ENCODE results near the gene SAP130. TPM values are rescaled to one million over a fixed set of nuclear protein-coding genes. Genes with fewer than 3 reads are reported as not detected.
A peak's percentile ranks its signal among the peaks of the same experiment; 100 is the strongest.

The SAP130 gene
- total RNA-seq, 1 donor from 2014 or later, result 3.4 TPM

DNA sequence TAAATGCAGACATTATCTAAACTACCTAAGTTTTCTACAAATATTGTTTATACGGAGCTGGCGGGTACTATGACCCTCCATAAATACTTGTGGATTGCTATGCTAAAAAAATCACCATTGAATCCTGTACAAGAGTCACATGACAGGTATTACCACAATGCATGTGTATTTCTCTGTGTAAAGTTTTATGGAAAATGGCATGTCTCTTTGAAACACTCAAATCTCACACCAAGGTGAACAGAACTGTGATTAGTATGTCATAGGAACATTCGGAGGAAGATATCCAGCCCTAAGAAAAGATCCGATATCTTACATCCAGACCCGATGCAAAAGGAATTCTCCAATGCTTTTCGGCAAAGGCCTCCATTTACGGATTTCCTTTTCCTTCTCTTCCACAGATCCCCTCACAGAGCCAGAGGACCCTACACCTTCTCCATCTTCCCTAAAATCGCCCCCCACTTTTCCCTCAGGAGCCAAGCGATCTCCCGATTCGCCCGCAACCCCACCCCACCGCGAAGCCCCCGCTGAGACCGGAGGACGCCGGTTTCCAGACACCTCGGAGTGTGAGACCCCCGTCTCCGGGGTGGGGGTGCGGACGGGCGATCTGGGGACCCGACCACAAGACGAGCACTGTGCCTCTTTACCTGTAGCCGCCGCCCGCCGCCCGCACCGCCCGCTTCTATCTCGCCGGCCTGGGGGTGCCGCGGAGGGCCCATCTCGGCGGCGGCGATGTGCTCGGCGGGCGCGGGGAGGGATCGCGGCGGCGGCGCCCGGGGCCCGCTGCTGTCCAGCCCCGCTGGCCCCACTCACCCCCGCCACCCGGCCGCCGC is 1.2 kb downstream of the SAP130 start:
- DNase-seq (ENCODE audit: low read depth in 2 of 2), result peak; percentile 9 to 34

DNA sequence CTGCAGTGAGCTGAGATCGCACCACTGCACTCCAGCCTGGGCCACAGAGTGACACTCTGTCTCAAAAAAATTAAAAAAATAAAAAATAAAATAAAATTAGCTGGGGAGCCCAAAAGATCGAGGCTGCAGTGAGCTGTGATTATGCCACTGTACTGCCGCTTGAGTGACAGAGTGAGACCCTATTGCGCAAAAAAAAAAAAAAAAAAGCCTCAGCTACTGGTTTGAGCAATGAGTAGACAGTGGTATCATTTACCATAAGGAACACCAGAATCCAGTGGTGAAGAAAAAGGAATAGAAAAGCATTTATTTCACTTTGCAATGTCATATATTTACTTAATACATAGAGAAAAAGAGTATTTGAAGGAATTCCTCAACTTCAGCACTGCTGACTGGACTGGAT is 3.0 kb downstream of the SAP130 start:
- no peak for DNase-seq (ENCODE audit: low read depth in 2 of 2)

DNA sequence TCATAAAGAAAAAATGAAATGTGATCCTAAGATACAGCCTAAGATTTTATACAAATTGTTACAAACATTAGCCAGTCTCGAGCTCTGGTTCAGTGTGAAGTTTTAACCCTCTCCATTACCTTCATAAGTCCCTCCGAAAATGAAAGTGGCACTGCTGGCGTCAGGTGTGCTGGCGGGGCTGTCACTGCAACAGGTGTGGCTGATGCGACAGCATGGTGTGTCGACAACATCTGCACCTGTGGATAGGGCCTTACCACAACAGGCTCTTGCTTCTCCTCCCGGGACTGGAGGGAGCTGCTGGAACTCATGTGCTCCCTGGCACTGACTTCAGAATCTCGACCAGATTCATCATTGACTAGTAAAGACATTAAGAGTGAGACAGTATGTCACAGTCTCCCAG is 10.3 kb downstream of the SAP130 start:
- no peak for DNase-seq (ENCODE audit: low read depth in 2 of 2)

DNA sequence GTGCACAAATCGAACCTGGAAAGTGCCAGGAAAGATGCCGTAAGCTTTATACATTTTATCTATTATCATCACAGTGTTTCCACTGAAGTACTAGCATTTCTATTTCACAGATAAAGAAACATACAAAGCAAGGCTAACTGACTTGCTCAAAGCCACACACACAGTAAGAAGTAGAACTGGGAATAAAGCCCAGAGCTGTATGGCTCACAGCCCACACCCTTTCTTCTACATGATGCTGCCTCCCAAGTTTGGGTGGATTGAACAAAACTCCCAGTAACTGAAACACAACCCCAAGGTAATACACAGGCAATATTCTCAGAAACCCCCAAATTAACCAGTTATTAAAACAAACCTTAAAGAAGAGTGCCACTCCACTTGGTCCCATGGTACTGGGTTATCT is 11.2 kb downstream of the SAP130 start:
- no peak for DNase-seq (ENCODE audit: low read depth in 2 of 2)

DNA sequence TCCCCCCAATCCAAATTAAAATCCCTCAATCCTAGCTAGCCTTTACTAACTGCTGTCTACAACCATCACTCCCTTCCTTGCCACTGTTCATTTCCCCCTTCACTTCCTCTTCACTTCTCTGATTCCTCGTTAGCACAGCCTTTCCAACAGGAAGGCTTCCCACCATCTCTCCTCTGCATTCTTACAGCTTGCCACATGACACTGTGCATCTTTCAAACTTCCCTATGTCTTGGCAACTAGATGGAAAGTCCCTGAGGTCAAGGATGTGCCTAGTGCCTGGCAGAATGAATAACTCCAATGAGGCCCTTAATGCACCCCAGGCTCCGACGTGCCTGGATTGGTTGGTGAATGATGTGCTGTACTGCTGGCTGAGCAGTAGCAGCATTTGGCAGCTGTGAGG is 15.2 kb downstream of the SAP130 start:
- no peak for DNase-seq (ENCODE audit: low read depth in 2 of 2)

DNA sequence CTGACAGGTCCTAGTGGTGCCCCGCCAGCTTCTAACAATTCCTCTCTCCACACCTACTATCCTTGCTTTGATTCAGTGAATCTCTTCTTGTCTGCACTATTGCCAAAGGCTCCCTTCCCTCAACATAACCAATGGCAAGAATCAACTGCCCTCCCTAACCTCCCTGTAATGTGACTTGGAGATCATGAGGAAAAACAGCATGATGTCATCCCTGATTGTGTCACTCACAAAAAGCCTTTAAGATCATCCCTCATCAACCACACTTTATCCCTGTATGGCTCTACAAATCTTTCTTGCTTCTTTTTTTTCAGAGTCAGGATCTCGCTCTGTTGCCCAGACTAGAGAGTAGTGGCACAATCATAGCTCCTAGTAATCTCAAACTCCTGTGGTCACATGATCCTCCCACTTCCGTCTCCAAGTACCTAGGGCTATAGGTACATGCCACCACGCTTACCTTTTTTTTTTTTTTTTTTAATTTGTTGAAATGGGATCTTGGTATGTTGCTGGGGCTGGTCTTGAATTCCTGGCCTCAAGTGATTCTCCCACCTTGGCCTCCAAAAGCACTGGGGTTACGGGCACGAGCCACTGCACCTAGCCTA is 19.7 kb downstream of the SAP130 start:
- no peak for DNase-seq (ENCODE audit: low read depth in 2 of 2)

DNA sequence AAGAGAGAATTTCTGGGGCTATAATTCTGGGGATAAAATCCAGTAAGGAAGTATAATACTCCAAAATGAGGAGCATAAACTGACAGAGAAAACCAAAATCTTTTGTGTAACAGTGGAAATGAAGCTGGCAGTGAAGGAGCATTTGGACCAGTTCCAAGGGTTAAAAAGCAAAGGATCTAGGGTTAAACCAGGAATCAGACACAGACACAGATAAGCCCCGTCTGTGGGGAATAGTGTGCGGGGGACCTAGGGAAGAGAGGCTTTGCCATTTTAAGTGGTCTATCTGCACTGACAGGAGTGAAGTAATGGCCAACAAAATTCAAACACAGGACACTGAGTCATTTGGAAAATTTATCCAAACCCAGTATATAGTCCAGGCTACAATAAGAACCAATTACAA is 23.4 kb downstream of the SAP130 start:
- peak in 1 of 2 donors; percentile 55 for DNase-seq (ENCODE audit: low read depth in 2 of 2)

DNA sequence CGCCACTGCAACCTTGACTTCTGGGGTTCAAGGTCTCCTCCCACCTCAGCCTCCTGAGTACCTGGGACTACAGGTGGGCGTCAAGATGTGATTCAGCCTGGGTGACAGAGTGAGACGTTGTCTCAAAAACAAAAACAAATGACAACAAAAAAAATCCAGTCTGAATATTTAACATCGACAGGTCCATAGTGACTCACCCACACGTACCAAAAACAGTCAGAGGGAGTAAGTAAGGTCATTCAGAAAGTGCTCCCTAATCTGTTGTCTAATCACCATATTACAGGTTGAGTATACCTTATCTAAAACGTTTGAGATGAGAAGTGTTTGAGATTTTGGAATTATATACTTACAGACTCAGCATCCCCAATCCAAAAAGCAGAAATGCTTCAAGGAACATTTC is 24.4 kb downstream of the SAP130 start:
- DNase-seq (ENCODE audit: low read depth in 2 of 2), result no peak

DNA sequence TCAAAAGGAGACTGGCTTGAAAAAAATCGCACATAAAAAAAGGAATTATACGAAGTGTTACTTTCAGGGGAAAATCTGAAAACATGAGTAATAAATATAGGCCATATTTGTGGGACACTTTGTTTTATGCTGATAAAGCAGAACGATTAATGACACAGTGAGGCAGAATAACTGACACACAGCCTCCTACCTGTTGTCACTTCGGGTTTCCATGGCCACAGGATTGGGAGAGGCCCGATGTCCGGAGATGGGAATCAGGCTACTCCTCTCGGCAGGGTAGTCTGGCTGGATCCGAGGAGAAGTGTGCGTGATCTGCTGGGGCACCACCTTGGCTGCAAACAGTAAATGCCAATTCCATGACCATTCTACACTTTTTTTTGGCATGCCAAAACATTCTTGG is 31.7 kb downstream of the SAP130 start:
- DNase-seq (ENCODE audit: low read depth in 2 of 2), result no peak

DNA sequence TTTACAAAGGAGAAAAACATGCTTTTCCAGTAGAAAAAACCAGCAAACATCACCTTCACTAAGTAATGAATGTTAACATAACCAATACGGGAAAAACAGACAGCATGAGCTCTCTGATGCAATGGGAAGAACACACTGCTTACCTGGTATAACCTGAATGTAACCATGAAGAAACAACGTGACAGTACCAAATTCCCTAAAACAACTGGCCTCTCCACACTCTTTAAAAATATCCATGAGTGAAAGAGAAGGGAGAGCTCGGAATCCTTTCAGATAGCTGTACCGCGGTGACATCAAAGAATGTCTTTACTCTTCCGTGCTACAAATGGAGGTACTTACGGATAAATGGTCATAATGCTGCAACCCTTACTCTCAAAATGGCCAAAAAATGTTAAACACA is 32.1 kb downstream of the SAP130 start:
- no peak for DNase-seq (ENCODE audit: low read depth in 2 of 2)

DNA sequence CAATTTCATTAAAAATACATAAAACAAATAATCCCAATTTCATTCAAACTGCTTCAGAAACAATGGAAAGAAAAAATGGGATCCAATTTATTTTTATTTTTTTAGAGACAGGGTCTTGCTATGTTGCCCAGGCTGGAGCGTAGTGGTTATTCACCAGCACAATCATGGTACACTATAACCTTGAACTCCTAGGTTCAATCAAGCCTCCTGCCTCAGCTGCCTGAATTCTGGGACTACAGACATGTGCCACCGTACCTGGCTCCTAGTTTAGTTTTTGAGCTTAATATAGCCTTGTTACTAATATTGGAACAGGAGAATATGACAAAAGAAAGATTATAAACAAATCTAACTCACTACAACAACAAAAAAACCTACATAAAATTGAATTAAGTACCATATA is 34.2 kb downstream of the SAP130 start:
- no peak for DNase-seq (ENCODE audit: low read depth in 2 of 2)

DNA sequence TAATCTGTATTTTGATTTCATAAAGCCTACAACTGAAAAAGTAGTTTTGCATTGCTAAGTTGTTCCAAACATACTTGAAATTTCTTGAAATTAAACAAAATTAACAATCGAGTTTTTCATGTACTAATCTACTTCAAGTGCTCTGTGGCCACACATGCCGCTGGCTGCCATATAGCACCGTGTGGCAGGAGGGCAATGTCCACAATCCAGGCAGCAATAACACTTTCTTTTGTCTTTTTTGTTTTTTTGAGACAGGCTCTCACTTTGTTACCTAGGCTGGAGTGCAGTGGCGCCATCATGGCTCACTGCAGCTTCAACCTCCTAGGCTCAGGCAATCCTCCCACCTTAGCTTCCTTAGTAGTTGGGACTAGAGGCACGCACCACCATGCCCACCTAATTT is 36.1 kb downstream of the SAP130 start:
- no peak for DNase-seq (ENCODE audit: low read depth in 2 of 2)

DNA sequence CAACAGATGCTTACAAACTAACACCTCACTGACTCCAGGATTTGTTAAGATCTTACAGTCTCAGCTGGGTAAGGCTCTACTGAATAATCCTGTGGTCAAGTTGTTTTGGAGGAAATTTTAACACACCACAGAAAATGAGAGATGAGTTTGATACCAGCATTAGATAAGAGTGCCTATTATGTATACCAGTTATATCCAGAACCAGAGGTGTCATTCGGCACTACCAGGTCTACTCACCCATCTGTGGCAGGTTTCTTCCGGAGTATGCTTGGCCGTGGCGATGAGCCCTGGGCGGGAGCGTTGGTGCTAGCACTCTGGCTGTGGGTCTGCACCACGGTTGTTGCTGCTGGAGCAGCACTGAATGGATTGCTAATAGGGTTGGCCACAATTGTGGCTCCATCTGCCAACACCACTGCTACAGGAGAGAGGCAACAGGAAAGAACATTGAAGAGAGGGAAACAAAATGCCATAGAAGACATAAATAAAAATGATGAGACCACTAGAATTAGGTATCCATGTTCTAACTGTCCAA is 41.2 kb downstream of the SAP130 start:
- no peak for DNase-seq (ENCODE audit: low read depth in 2 of 2)

DNA sequence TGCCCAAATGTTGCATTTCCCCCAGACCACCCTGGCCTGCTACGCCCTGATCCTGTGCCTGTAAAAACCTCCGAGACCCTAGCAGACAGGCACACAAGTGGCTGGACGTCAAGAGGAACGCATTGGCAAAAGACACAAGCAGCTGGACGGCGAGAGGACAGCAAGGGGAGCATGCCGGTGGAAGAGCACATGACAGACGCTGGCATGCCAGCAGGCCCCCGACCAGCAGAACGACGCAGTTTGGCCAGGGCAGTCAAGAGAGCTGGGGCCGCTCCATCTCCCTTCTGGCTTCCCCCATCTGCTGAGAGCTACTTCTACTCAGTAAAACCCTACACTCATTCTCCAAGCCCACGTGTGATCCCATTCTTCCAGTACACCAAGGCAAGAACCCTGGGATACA is 42.1 kb downstream of the SAP130 start:
- no peak for DNase-seq (ENCODE audit: low read depth in 2 of 2)

DNA sequence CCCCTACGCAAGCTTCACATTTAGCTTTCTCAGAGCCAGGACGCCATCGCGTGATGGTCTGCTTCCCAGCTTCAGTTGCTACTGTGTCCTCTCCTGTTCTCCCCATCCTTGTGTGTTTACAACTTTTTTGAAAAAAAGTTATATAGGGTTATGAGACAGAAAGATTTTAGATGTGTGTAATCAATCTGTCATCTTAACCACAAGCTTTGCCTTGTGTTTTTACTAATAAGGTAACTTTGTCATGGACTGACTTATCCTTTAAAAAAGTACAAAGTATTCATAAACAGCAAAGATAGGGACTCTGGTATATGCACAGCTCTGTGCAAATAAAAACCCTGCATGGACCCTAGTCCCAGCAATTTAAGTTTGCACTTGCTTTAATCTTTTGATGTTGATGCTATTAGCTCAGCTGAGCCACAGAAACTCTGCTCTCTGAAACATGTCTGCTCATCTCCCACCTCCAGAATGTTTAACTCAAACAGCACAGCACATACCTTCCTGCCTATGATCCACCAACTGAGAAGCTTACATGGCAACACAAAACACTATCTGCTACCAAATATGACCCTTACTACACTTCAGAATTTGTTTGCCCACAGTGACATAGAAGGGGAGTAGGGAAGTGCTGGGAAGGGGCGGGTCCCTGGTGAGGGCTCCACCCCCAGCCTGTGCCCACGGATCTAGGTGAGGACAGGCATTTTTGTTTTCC is 42.7 kb downstream of the SAP130 start:
- DNase-seq (ENCODE audit: low read depth in 2 of 2), result no peak

DNA sequence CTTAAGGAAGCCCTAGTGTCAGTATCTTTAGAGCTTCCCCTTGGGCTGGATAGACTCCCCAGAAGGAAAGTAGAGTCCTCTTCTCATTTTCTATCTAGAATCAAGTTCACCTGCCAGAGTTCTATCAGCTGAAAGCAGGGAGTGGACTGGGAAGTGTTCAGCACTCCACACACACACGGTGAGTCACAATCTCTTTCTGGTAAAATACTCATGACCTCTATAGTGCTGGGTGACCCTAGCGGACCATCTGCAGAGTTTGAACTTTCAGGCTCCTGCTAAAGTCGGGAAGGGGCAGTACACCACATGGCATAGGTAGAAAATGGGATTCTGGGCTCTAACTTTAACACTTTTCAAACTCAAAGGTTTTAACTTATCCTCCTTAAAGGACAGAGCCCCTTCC is 43.3 kb downstream of the SAP130 start:
- DNase-seq (ENCODE audit: low read depth in 2 of 2), result peak in 1 of 2 donors; percentile 12

DNA sequence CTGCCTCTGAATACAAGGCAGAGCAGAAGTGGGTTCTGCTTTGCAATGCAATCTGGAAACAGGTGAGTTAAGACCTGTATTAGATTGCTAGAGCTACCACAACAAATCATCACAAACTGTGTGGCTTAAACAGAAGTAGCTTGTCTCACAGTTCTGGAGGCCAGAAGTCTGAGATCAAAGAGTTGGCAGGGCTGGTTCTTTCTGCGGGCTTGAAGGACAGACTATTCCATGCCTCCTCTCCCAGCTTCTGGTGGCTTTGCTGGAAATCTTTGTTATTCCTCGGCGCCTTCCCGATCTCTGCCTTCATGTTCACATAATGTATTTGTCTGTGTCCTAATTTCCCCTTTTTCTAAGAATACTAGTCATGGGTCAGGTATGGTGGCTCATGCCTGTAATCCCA is 58.4 kb downstream of the SAP130 start:
- DNase-seq (ENCODE audit: low read depth in 2 of 2), result no peak

DNA sequence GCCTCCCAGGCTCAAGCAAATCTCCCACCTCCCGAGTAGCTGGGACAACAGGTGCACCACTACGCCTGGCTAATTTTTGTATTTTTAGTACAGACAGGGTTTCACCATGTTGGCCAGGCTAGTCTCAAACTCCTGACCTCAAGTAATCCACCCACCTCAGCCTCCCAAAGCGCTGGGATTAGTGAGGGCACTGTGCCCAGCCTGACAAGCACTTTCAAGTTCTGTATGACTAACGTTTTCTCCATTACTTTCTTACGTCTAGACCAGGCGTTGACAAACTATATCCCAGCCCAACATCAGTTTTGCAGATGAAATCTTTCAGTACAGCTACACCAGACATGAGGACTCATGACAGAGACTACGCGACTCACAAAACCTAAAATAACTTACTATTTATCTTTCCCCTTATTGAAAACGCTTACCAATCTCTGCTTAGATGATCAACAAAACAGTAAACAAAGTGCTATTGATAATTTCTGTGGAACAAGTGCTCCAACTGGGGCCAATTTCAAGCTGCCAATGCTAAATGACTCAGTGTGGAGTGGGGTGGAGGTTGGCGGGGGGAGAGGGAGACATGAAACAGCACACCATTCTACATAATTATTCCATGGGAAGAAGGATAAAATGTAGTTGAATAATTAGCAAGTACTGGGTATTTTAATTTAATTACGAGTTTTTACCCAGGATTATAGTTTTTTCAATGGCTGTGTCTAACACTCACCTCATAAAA is 59.1 kb downstream of the SAP130 start:
- no peak for DNase-seq (ENCODE audit: low read depth in 2 of 2)

DNA sequence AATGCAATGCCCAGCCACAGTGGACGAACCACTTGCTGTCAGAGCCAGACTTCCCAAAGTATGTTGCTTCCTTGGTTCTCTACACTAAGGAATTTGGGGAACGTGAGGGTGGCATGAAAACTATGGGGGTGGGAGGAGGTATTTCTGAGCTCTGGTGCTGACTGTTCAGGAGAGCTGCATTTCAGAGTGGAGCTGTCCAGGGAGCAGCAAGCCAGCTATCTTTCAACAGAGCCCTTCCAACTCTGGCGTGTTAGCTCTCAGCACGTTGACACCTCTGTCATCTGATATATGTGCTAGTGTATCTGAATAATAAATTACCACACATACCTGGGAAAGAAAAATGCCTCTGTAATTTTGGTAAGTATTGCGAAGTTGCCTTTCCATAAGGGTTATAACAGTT is 66.1 kb downstream of the SAP130 start:
- DNase-seq (ENCODE audit: low read depth in 2 of 2), result no peak

DNA sequence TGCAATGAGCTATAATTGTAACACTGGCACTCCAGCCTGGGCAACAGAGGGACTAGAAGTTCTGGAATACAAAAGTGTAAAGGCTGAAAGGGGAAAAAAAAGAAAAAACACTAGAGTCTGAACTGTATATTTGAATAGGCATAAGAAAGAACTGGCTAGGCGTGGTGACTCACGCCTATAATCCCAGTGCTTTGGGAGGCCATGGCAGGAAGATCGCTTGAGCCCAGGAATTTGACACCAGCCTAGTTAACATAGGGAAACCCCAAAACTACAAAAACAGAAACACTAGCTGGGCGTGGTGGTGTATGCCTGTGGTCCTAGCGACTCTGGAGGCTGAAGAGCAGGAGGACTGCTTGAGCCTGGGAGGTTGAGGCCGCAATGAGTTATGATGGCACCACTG is 70.6 kb downstream of the SAP130 start:
- DNase-seq (ENCODE audit: low read depth in 2 of 2), result no peak

DNA sequence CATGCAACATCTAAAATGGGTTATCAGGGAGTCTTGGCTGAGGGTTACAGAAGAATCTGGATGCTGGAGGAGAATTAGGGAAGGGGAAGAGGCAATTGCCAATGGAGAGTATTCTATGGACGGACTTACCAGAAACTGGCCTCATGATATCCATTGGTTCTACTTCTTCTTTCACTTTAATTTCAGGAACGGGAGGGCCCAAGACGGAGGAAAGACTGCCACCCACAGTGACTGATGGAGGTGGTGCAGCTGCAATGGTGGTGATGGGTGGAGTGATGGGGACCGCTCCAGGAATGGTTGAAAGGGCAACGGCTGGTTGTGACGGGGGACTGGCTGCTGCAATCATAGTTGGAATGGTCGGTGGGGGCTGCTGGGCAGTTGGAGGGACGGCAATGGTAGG is 73.0 kb downstream of the SAP130 start:
- DNase-seq (ENCODE audit: low read depth in 2 of 2), result no peak

DNA sequence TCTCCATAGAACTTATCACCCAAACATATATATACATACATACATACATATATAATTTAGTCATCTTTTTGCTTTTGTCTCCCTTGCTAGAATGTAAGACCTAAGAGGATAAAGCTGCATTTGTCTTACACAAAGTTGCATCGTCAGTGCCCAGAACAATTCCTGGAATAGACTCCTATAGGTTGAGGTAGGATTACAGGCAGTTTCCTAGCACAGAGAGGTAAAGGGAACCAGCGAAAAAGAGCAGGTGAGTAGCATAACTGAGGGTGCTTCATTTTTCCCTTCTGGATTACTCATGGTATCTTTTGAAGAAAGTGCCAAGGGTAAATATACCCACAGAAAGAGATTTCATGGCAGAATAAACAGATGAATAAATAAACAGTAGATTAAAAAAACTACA is 74.0 kb downstream of the SAP130 start:
- no peak for DNase-seq (ENCODE audit: low read depth in 2 of 2)

All from lung microvascular endothelial cell (primary cell).